ENCODE results near the gene CCDC149.

The CCDC149 gene

DNA sequence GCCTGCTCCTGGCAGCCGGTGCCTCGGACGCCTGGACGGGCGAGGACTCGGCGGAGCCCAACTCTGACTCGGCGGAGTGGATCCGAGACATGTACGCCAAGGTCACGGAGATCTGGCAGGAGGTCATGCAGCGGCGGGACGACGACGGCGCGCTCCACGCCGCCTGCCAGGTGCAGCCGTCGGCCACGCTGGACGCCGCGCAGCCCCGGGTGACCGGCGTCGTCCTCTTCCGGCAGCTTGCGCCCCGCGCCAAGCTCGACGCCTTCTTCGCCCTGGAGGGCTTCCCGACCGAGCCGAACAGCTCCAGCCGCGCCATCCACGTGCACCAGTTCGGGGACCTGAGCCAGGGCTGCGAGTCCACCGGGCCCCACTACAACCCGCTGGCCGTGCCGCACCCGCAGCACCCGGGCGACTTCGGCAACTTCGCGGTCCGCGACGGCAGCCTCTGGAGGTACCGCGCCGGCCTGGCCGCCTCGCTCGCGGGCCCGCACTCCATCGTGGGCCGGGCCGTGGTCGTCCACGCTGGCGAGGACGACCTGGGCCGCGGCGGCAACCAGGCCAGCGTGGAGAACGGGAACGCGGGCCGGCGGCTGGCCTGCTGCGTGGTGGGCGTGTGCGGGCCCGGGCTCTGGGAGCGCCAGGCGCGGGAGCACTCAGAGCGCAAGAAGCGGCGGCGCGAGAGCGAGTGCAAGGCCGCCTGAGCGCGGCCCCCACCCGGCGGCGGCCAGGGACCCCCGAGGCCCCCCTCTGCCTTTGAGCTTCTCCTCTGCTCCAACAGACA is 113.1 kb downstream of the CCDC149 start:
- no peak overlapping the region for H3K4me3 ChIP-seq (ENCODE audit: insufficient read depth, low read length, poor library complexity, severe bottlenecking)
- H2AFZ ChIP-seq (ENCODE audit: low read depth, low read length, severe bottlenecking): no peak overlapping the region
- H3K27ac ChIP-seq (ENCODE audit: low read depth, low read length): no peak overlapping the region
- H3K4me2 ChIP-seq (ENCODE audit: low read depth, low read length, poor library complexity, severe bottlenecking): no peak overlapping the region
- H4K20me1 ChIP-seq (ENCODE audit: low read depth, low read length): no peaks in the 10 kb centered on the region
- no peaks in the 10 kb centered on the region for H3K9me3 ChIP-seq (ENCODE audit: insufficient read depth, low read length)
- no peak overlapping the region for H3K9ac ChIP-seq (ENCODE audit: low read length)
- TF ChIP-seq CTCF (IDR thresholded peaks at IDR 0.05; ENCODE audit: insufficient read depth, low read length, poor library complexity, severe bottlenecking) (no peak), EZH2phosphoT487 (conservative IDR thresholded peaks at IDR 0.05; ENCODE audit: low read length) (no peak)
- no peaks in the 10 kb centered on the region for H3K9me2 ChIP-seq (replicated peaks; ENCODE audit: insufficient read depth, low read length)
- no peaks in the 10 kb centered on the region for H3K79me2 ChIP-seq (ENCODE audit: insufficient read depth, low read length)
- no peaks in the 10 kb centered on the region for H3F3A ChIP-seq (ENCODE audit: insufficient read depth)
- H3K27me3 ChIP-seq (ENCODE audit: low read length): no peaks in the 10 kb centered on the region
- H3K36me3 ChIP-seq (ENCODE audit: low read length): no peaks in the 10 kb centered on the region

DNA sequence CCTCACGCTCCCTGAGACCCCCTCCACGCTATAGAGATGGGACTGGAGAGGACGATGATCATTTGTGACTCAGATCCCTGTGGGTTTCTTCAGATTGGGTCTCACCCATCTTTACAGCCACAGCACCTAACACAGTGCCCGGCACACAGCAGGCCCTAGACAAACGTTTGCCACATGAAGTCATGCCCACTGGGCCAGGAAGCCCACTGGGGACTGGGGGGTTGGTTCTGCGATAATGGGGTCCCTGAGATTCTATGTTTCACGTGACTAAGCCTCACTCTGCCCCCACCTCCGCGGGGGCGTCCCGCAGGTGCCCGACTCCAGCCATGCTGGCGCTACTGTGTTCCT is 113.7 kb downstream of the CCDC149 start:
- no peak for TF ChIP-seq CTCF (IDR thresholded peaks at IDR 0.05; ENCODE audit: insufficient read depth, low read length, poor library complexity, severe bottlenecking)
- TF ChIP-seq EZH2phosphoT487 (conservative IDR thresholded peaks at IDR 0.05; ENCODE audit: low read length): no peak
- H3K36me3 ChIP-seq (ENCODE audit: low read length): no peaks in the 10 kb centered on the region

DNA sequence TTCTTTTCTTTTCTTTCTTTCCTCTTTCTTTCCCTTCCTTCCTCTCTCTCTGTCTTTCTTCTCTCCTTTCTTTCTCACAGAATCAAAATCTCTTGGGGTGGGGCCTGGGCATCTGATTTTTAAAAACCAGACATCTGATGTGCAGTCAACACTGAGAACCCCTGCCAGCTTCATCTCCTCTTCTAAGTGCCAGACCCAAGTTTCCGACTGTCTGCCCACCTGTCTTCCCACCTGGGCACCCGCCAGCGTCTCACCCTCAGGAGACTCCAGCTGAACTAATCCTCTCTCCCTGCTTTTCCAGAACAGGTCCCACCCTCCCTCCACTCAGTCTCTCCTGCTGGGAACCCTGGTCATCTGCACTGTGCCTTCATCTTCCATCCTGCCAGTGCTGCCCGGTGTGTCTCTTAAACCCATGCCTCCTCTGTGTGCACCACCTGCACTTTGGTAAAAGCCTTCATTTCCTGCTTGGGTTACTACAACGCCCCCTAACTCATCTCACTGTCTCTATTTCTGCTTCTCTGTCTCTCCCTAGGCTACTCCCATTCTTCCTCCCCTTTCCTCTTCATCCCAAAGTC is 114.7 kb downstream of the CCDC149 start:
- no peaks in the 10 kb centered on the region for H3K9me3 ChIP-seq (ENCODE audit: insufficient read depth, low read length)
- no peak overlapping the region for H3K4me3 ChIP-seq (ENCODE audit: insufficient read depth, low read length, poor library complexity, severe bottlenecking)
- H3K27ac ChIP-seq (ENCODE audit: low read depth, low read length): no peak overlapping the region
- no peak overlapping the region for H3K4me2 ChIP-seq (ENCODE audit: low read depth, low read length, poor library complexity, severe bottlenecking)
- TF ChIP-seq CTCF (IDR thresholded peaks at IDR 0.05; ENCODE audit: insufficient read depth, low read length, poor library complexity, severe bottlenecking) (no peak), EZH2phosphoT487 (conservative IDR thresholded peaks at IDR 0.05; ENCODE audit: low read length) (no peak)
- H3K79me2 ChIP-seq (ENCODE audit: insufficient read depth, low read length): no peaks in the 10 kb centered on the region
- no peaks in the 10 kb centered on the region for H3K9me2 ChIP-seq (replicated peaks; ENCODE audit: insufficient read depth, low read length)
- no peaks in the 10 kb centered on the region for H4K20me1 ChIP-seq (ENCODE audit: low read depth, low read length)
- H3F3A ChIP-seq (ENCODE audit: insufficient read depth): no peaks in the 10 kb centered on the region
- H3K36me3 ChIP-seq (ENCODE audit: low read length): no peaks in the 10 kb centered on the region
- no peak overlapping the region for H2AFZ ChIP-seq (ENCODE audit: low read depth, low read length, severe bottlenecking)
- H3K27me3 ChIP-seq (ENCODE audit: low read length): no peaks in the 10 kb centered on the region
- H3K9ac ChIP-seq (ENCODE audit: low read length): no peak overlapping the region

More for the DNA sequence above, 113.7 kb downstream of the CCDC149 start:
- Histone ChIP-seq H3F3A (ENCODE audit: insufficient read depth) (no peaks in the 10 kb centered on the region), H3K4me3 (ENCODE audit: insufficient read depth, low read length, poor library complexity, severe bottlenecking) (no peak overlapping the region), H3K4me2 (ENCODE audit: low read depth, low read length, poor library complexity, severe bottlenecking) (no peak overlapping the region), H3K9me3 (ENCODE audit: insufficient read depth, low read length) (no peaks in the 10 kb centered on the region), H4K20me1 (ENCODE audit: low read depth, low read length) (no peaks in the 10 kb centered on the region), H2AFZ (ENCODE audit: low read depth, low read length, severe bottlenecking) (no peak overlapping the region), H3K9me2 (replicated peaks; ENCODE audit: insufficient read depth, low read length) (no peaks in the 10 kb centered on the region), H3K9ac (ENCODE audit: low read length) (no peak overlapping the region), H3K79me2 (ENCODE audit: insufficient read depth, low read length) (no peaks in the 10 kb centered on the region), H3K27ac (ENCODE audit: low read depth, low read length) (no peak overlapping the region), H3K27me3 (ENCODE audit: low read length) (no peaks in the 10 kb centered on the region)

Data from SU-DHL-6 (cell line).